Endothelial cell of umbilical vein (primary cell): ENCODE measurements around the gene SERPINE1. TPM values are rescaled to one million over a fixed set of nuclear protein-coding genes. Genes with fewer than 3 reads are reported as not detected.
A peak's percentile ranks its signal among the peaks of the same experiment; 100 is the strongest.

Experiments used
- BruUV-seq: library from RNA; stranded (reverse); fragments of 400-500 nt; replicated peaks from 2 replicates; lab custom pipeline; 2021; lab: Mats Ljungman, UMichigan
- CTCF ChIA-PET: fragments of 300-600, 350-600 bp; sonication (Branson Sonifier 250); formaldehyde crosslinking; loops from one replicate; lab custom pipeline; 2021; ENCODE audit warnings: antibody characterized with exemption, inconsistent platforms; lab: Charles Lee
- POLR2A ChIA-PET: fragments of 300-600, 350-600 bp; sonication (Branson Sonifier 250); formaldehyde crosslinking; loops from one replicate; lab custom pipeline; 2021; ENCODE audit warnings: antibody characterized with exemption, inconsistent platforms; lab: Charles Lee
- DNase-seq: peaks from one replicate; pipeline ENCODE4 v3.0.0-alpha.2; 2011; ENCODE audit warnings: low read depth, low spot score
- FAIRE-seq: peaks from 2 replicates; lab custom pipeline; 2011; peaks lifted over from hg19 to GRCh38; lab: Jason Lieb, UNC
- H2AFZ ChIP-seq: 2 replicates; pipeline ENCODE4 v1.6.0; 2012; ENCODE audit warnings: low read depth, low read length, control low read depth, inconsistent platforms
- H3K27ac ChIP-seq: 2 replicates; pipeline ENCODE4 v1.5.1; 2011; ENCODE audit warnings: low read depth, mild to moderate bottlenecking, control low read depth, low read length, moderate library complexity; ENCODE audit not compliant: insufficient read depth
- H3K27me3 ChIP-seq, 2 experiments: 2 replicates each; pipeline versions ENCODE4 v1.6.0 to v1.6.1; 2011; ENCODE audit warnings: low read length in 2 of 2, mixed read lengths in 1 of 2; ENCODE audit not compliant: control insufficient read depth in 2 of 2, insufficient read depth in 2 of 2
- H3K36me3 ChIP-seq, 2 experiments: 2 replicates in 1 of 2; 3 replicates in 1 of 2; pipeline ENCODE4 v1.5.1; 2011; ENCODE audit warnings: low read length in 2 of 2, mild to moderate bottlenecking in 1 of 2, moderate library complexity in 1 of 2; ENCODE audit not compliant: control insufficient read depth in 2 of 2, insufficient read depth in 2 of 2; ENCODE audit errors: extremely low read depth in 1 of 2
- H3K4me1 ChIP-seq: 3 replicates; pipeline ENCODE4 v1.5.1; 2011; ENCODE audit warnings: mild to moderate bottlenecking, low read length; ENCODE audit not compliant: control insufficient read depth, insufficient read depth; ENCODE audit errors: extremely low read depth
- H3K4me2 ChIP-seq: 2 replicates; pipeline ENCODE4 v1.6.1; 2011; ENCODE audit warnings: low read length, control low read depth, mixed read lengths; ENCODE audit not compliant: insufficient read depth
- H3K4me3 ChIP-seq, 3 experiments: fragments of 200-600 bp in 1 of 3; sonication (generic), shearing (Covaris generic) in 1 of 3; replicated peaks in 1 of 3; 2 replicates each; pipeline ENCODE4 v1.5.1; 2011 to 2016; ENCODE audit warnings: control low read depth in 3 of 3, low read length in 3 of 3, mild to moderate bottlenecking in 2 of 3, inconsistent platforms in 1 of 3, low read depth in 1 of 3, moderate library complexity in 1 of 3; ENCODE audit not compliant: insufficient read depth in 1 of 3
- H3K79me2 ChIP-seq: 2 replicates; pipeline ENCODE4 v1.6.0; 2012; ENCODE audit warnings: low read length, inconsistent platforms; ENCODE audit not compliant: control insufficient read depth, insufficient read depth
- H3K9ac ChIP-seq: replicated peaks from 2 replicates; pipeline ENCODE3; 2011; ENCODE audit warnings: low read length, control low read depth; ENCODE audit not compliant: insufficient read depth; ENCODE audit errors: extremely low read depth
- H3K9me1 ChIP-seq: replicated peaks from 3 replicates; pipeline ENCODE4 v1.6.0; 2011; ENCODE audit warnings: mild to moderate bottlenecking, low read length; ENCODE audit not compliant: control insufficient read depth, insufficient read depth; ENCODE audit errors: extremely low read depth
- H3K9me3 ChIP-seq: replicated peaks from 2 replicates; pipeline ENCODE4 v1.5.1; 2012; ENCODE audit warnings: low read length, inconsistent platforms; ENCODE audit not compliant: control insufficient read depth, insufficient read depth
- H4K20me1 ChIP-seq: replicated peaks from 2 replicates; pipeline ENCODE3; 2011; ENCODE audit warnings: mild to moderate bottlenecking, low read length; ENCODE audit not compliant: control insufficient read depth, insufficient read depth; ENCODE audit errors: extremely low read depth
- CTCF ChIP-seq, 2 donors: IDR thresholded peaks; 1 replicate in 1 of 2; 2 replicates in 1 of 2; pipeline ENCODE4 v1.5.1; 2011; ENCODE audit warnings: low read length in 2 of 2, mild to moderate bottlenecking in 2 of 2, moderate library complexity in 2 of 2, control low read depth in 1 of 2, inconsistent platforms in 1 of 2, low read depth in 1 of 2; ENCODE audit not compliant: insufficient read depth in 1 of 2; ENCODE audit errors: extremely low read depth in 1 of 2
- EZH2 ChIP-seq: IDR thresholded peaks from 2 replicates; pipeline ENCODE4 v1.6.1; 2012; ENCODE audit warnings: borderline replicate concordance, low read depth, mild to moderate bottlenecking, moderate library complexity, low read length, inconsistent platforms; ENCODE audit not compliant: severe bottlenecking
- FOS ChIP-seq: IDR thresholded peaks from 2 replicates; pipeline ENCODE4 v1.6.1; 2011; ENCODE audit warnings: mild to moderate bottlenecking, low read length, moderate library complexity, borderline replicate concordance; ENCODE audit not compliant: insufficient read depth
- GATA2 ChIP-seq: IDR thresholded peaks from 2 replicates; pipeline ENCODE4 v1.7.0; 2011; ENCODE audit warnings: low read depth, mild to moderate bottlenecking, moderate library complexity, mixed read lengths, low read length; ENCODE audit not compliant: insufficient read length, insufficient read depth
- JUN ChIP-seq: IDR thresholded peaks from 2 replicates; pipeline ENCODE4 v1.6.1; 2011; ENCODE audit warnings: borderline replicate concordance, low read depth; ENCODE audit not compliant: insufficient read length, insufficient read depth
- MAX ChIP-seq: IDR thresholded peaks from 2 replicates; pipeline ENCODE4 v1.6.1; 2011; ENCODE audit not compliant: insufficient read depth, insufficient read length
- MYC ChIP-seq: IDR thresholded peaks from one replicate; pipeline ENCODE4 v1.6.1; 2011; ENCODE audit warnings: mild to moderate bottlenecking, low read depth, low read length
- POLR2A ChIP-seq: IDR thresholded peaks from 2 replicates; pipeline ENCODE4 v1.6.1; 2012; ENCODE audit warnings: low read depth, mild to moderate bottlenecking, control low read depth, low read length
- POLR2AphosphoS5 ChIP-seq: IDR thresholded peaks from 2 replicates; pipeline ENCODE4 v1.6.1; 2012; ENCODE audit warnings: low read depth, mild to moderate bottlenecking, control low read depth, low read length, moderate library complexity; ENCODE audit not compliant: insufficient read depth
- dilution Hi-C: fragments of 300-500 bp; cut with MboI; formaldehyde crosslinking; loops from one replicate; pipeline ENCODE4 v1.15.0; 2019; ENCODE audit warnings: low sequenced_read_pairs; ENCODE audit not compliant: extremely low pct_ligation_motif_present
- intact Hi-C: fragments of 100-400 bp; cut with micrococcal nuclease; formaldehyde crosslinking; loops from one replicate; pipeline ENCODE4 v1.10.0; 2022
- polyA plus RNA-seq, 4 experiments: library from polyadenylated mRNA; depleted of rRNA in 3 of 4; stranded (reverse) in 3 of 4; unstranded in 1 of 4; fragments of >200 nt; gene quantifications; 2 replicates each; pipeline versions ENCODE4 v1.2.1 to v1.2.3, GENCODE V29; 2011 to 2012; ENCODE audit warnings: missing spikeins in 1 of 4
- total RNA-seq: library from RNA; stranded (reverse); gene quantifications from 2 replicates; pipeline ENCODE4 v1.2.3, GENCODE V29; 2021

Gene SERPINE1
- total and polyA plus RNA-seq, 2 donors (not counting 3 experiments of a cell fraction or from before 2014, with no cell fraction given), result 2,296 to 4,637 TPM

- TF ChIP-seq GATA2, result no peak
- TF ChIP-seq POLR2A, result no peak
- TF ChIP-seq EZH2, result no peak
- TF ChIP-seq FOS, result no peak
- TF ChIP-seq CTCF (IDR thresholded peaks at IDR 0.05; ENCODE audit: extremely low read depth in 1 of 2, insufficient read depth in 1 of 2, low read depth in 1 of 2, low read length in 2 of 2), result no peak
- no peak for TF ChIP-seq POLR2AphosphoS5
- no peak for TF ChIP-seq MYC
- TF ChIP-seq JUN, result no peak
- TF ChIP-seq MAX, result no peak
- peak; percentile 63 for FAIRE-seq
- dilution Hi-C loops, result no loop called here
- Histone ChIP-seq H2AFZ (no peak overlapping the region), H3K9me3 (no peaks in the 10 kb centered on the region), H3K4me1 (peaks cover 37% of the 10 kb centered on the region), H3K27me3 (no peaks in the 10 kb centered on the region), H3K4me2 (no peak overlapping the region), H3K9ac (no peak overlapping the region), H4K20me1 (no peaks in the 10 kb centered on the region), H3K4me3 (no peak overlapping the region), H3K27ac (no peak overlapping the region), H3K79me2 (peaks cover 10% of the 10 kb centered on the region), H3K9me1 (no peaks in the 10 kb centered on the region), H3K36me3 (no peaks in the 10 kb centered on the region)
- intact Hi-C loops, result no loop called here
- CTCF ChIA-PET, result interaction anchor here (0.6 to 6.1 kb wide), 6 partner anchors 15 to 47 kb away, joined by 3 to 38 read pairs (median 21); partner anchors contain the start of gene SERPINE1
- BruUV-seq, result no TSS peak
- POLR2A ChIA-PET, result interaction anchor here (3.3 to 3.7 kb wide), 2 partner anchors 30 to 37 kb away, joined by 26 read pairs; partner anchors contain the start of gene SERPINE1
- DNase-seq, result no peak
Measured at GRCh38 chr7:101096331-101096956, 30.5 kb upstream of the SERPINE1 start.
